Calu3 (cell line): ENCODE results near the gene AHI1. TPM values are rescaled to one million over a fixed set of nuclear protein-coding genes. Genes with fewer than 3 reads are reported as not detected.

Experiments
- BruUV-seq: library from RNA; stranded (reverse); fragments of 400-500 nt; replicated peaks from 2 replicates; lab custom pipeline; 2021; lab: Mats Ljungman, UMichigan
- CTCF ChIA-PET: fragments of 300-600 bp; sonication (Branson Sonifier 250); formaldehyde crosslinking; loops from one replicate; lab custom pipeline; 2022; ENCODE audit warnings: antibody characterized with exemption; lab: Charles Lee
- DNase-seq: peaks from one replicate; pipeline ENCODE4 v3.0.0; 2022
- H3K27ac Mint-ChIP-seq: one replicate; pipeline ENCODE4 v1.8.0; 2022; ENCODE audit warnings: mixed read lengths; ENCODE audit not compliant: unreplicated experiment
- H3K27me3 Mint-ChIP-seq: one replicate; pipeline ENCODE4 v1.8.0; 2022; ENCODE audit warnings: mixed read lengths; ENCODE audit not compliant: unreplicated experiment
- H3K36me3 Mint-ChIP-seq: one replicate; pipeline ENCODE4 v1.8.0; 2022; ENCODE audit warnings: mild to moderate bottlenecking, moderate library complexity, mixed read lengths; ENCODE audit not compliant: insufficient read depth, unreplicated experiment
- H3K4me1 Mint-ChIP-seq: one replicate; pipeline ENCODE4 v1.8.0; 2022; ENCODE audit warnings: mild to moderate bottlenecking, low read depth, mixed read lengths; ENCODE audit not compliant: unreplicated experiment
- H3K4me3 Mint-ChIP-seq: one replicate; pipeline ENCODE4 v1.8.0; 2022; ENCODE audit warnings: mild to moderate bottlenecking, low read depth, moderate library complexity, mixed read lengths; ENCODE audit not compliant: unreplicated experiment
- H3K9me3 Mint-ChIP-seq: one replicate; pipeline ENCODE4 v1.8.0; 2022; ENCODE audit warnings: low read depth, mixed read lengths; ENCODE audit not compliant: unreplicated experiment
- intact Hi-C: fragments of 100-400 bp; cut with micrococcal nuclease; formaldehyde crosslinking; loops from one replicate; pipeline ENCODE4 v1.10.0; 2022; ENCODE audit not compliant: unreplicated experiment
- total RNA-seq: library from RNA; stranded (reverse); gene quantifications from 2 replicates; pipeline ENCODE4 v1.2.3, GENCODE V29; 2022
- TF ChIP-seq, protein P1 (sequence below): fragments of 200-600 bp; IDR thresholded peaks from one replicate; pipeline ENCODE4 v1.8.0; 2022; ENCODE audit warnings: antibody characterized with exemption; ENCODE audit not compliant: unreplicated experiment

The AHI1 gene
- total RNA-seq, 1 experiment from 2014 or later: 18.0 TPM

DNA sequence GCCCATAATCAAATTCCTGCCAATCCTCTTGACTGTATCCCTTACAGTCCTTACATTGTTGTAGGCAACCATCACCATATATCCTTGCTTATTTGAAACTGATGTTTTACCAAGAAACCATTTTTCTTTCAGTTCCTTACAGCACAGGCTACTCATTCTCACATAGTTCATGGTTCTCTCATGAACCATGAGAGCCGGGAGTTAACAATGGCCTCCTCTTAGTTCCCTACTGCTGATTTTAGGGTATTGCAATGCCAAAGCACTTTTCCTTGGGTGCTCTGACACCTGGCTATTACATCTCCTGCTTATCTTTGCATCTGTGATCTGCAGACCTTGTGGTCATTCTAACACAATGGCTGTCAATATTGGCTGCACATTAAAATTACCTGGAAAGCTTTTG lies 183.0 kb downstream of the AHI1 start:
- Mint-ChIP-seq H3K4me1 (no peaks in the 10 kb centered on the region), H3K36me3 (no peaks in the 10 kb centered on the region), H3K4me3 (no peak overlapping the region), H3K27ac (no peak overlapping the region), H3K9me3 (no peaks in the 10 kb centered on the region), H3K27me3 (no peaks in the 10 kb centered on the region)
- CTCF ChIA-PET: no interaction called here
- intact Hi-C loops: no loop called here
- no peak for DNase-seq
- TF ChIP-seq, protein P1, sequence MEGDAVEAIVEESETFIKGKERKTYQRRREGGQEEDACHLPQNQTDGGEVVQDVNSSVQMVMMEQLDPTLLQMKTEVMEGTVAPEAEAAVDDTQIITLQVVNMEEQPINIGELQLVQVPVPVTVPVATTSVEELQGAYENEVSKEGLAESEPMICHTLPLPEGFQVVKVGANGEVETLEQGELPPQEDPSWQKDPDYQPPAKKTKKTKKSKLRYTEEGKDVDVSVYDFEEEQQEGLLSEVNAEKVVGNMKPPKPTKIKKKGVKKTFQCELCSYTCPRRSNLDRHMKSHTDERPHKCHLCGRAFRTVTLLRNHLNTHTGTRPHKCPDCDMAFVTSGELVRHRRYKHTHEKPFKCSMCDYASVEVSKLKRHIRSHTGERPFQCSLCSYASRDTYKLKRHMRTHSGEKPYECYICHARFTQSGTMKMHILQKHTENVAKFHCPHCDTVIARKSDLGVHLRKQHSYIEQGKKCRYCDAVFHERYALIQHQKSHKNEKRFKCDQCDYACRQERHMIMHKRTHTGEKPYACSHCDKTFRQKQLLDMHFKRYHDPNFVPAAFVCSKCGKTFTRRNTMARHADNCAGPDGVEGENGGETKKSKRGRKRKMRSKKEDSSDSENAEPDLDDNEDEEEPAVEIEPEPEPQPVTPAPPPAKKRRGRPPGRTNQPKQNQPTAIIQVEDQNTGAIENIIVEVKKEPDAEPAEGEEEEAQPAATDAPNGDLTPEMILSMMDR: no peak
- BruUV-seq: no TSS peak

DNA sequence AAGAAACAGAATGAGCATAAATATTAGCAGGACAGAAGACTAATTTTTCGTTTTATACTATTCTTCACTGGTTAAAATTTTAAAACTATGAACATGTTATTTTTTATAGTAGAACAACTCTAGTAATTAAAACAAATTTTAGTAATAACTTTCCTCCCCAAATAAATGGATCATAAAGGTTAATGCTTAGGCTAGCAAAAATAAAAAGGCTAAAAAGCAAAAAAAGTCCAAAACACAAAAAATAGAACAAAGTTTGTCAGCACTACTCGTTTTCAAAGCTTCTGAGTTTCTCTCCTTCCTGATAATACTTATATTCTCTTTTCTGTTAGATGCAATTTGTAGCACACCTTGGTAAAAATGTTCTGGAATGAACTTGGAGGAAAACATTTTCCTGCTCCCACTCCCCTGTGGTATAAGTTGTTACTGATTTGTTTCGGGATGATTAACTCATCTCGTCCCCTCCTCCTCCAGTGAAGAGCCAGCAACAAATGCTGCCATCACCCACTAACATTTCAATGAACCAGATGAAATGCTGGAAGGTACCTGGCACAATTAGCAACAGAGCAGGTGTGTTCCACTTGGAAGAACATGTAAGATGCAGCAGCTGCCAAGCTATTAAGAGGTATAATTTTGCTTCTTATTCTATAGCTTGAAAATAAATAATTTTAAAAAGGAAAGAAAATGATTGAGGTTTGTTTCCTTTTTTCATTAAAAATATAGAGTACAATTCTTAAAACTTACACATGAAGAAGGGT lies 185.9 kb downstream of the AHI1 start:
- Mint-ChIP-seq H3K36me3 (no peaks in the 10 kb centered on the region), H3K27ac (no peak overlapping the region), H3K4me3 (no peak overlapping the region), H3K4me1 (no peaks in the 10 kb centered on the region), H3K9me3 (no peaks in the 10 kb centered on the region), H3K27me3 (no peaks in the 10 kb centered on the region)
- CTCF ChIA-PET: no interaction called here
- no TSS peak for BruUV-seq
- intact Hi-C loops: no loop called here
- no peak for DNase-seq
- TF ChIP-seq, protein P1: no peak

GRCh38 chr6:135310291-135310690 lies 187.2 kb downstream of the AHI1 start:
- no peak for DNase-seq
- TF ChIP-seq, protein P1: no peak
- no peaks in the 10 kb centered on the region for H3K36me3 Mint-ChIP-seq
- BruUV-seq: no TSS peak
- intact Hi-C loops: no loop called here
- H3K4me3 Mint-ChIP-seq: no peak overlapping the region
- H3K4me1 Mint-ChIP-seq: no peaks in the 10 kb centered on the region
- H3K9me3 Mint-ChIP-seq: no peaks in the 10 kb centered on the region
- H3K27me3 Mint-ChIP-seq: no peaks in the 10 kb centered on the region
- H3K27ac Mint-ChIP-seq: no peak overlapping the region
- CTCF ChIA-PET: no interaction called here

DNA sequence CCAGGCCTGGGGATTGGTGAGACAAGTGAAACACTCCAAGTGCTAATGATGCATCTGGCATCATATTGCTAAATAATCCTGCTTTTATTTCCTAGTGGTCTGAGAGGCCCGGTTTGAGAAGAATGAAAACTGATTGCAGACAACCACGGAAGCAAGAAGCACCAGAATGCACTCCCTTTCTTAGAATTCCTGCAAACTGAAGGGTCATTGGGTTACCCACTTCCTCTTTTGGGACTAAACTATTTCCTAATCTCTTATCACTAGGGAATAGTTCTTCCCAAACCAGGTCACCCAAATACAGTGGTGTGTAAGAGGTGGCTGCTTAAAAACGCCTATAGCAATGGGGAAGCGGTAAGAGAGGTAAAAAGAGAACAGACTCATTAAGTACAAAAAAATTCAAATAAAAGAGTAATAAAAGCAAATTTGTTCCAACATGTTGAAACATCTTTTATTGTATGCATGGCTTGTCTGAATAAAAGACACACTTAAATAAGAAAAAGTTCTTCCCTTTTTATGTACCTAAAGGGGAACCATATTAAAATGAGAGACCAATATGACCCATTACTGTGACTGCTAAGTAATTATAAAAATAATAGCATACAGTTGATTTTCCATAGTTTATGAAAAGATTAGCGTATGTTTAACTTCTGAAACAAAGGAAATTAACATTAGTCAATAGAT lies 190.7 kb downstream of the AHI1 start:
- Mint-ChIP-seq H3K27ac (no peak overlapping the region), H3K27me3 (no peaks in the 10 kb centered on the region), H3K36me3 (no peaks in the 10 kb centered on the region), H3K4me3 (no peak overlapping the region), H3K4me1 (no peaks in the 10 kb centered on the region), H3K9me3 (no peaks in the 10 kb centered on the region)
- no TSS peak for BruUV-seq
- TF ChIP-seq, protein P1: no peak
- intact Hi-C loops: no loop called here
- CTCF ChIA-PET: no interaction called here
- no peak for DNase-seq
